Gastrocnemius medialis (tissue), 4 donors: ENCODE measurements around the gene CEP350.

Experiments
- POLR2A ChIP-seq, 2 donors: fragments of 450-650 bp; IDR thresholded peaks; one replicate each; pipeline ENCODE4 v1.6.1; 2017; ENCODE audit warnings: antibody characterized with exemption in 2 of 2, mild to moderate bottlenecking in 2 of 2, moderate library complexity in 2 of 2
- TF ChIP-seq, protein P1 (sequence below), 5 experiments: fragments of 450-650 bp in 3 of 5; fragments of 200-600 bp in 2 of 5; sonication (generic) in 2 of 5; IDR thresholded peaks in 4 of 5; conservative IDR thresholded peaks in 1 of 5; 1 replicate in 4 of 5; 2 replicates in 1 of 5; pipeline ENCODE4 v1.5.1; 2016 to 2019; ENCODE audit warnings: antibody characterized with exemption in 5 of 5, mild to moderate bottlenecking in 3 of 5, moderate library complexity in 3 of 5

DNA sequence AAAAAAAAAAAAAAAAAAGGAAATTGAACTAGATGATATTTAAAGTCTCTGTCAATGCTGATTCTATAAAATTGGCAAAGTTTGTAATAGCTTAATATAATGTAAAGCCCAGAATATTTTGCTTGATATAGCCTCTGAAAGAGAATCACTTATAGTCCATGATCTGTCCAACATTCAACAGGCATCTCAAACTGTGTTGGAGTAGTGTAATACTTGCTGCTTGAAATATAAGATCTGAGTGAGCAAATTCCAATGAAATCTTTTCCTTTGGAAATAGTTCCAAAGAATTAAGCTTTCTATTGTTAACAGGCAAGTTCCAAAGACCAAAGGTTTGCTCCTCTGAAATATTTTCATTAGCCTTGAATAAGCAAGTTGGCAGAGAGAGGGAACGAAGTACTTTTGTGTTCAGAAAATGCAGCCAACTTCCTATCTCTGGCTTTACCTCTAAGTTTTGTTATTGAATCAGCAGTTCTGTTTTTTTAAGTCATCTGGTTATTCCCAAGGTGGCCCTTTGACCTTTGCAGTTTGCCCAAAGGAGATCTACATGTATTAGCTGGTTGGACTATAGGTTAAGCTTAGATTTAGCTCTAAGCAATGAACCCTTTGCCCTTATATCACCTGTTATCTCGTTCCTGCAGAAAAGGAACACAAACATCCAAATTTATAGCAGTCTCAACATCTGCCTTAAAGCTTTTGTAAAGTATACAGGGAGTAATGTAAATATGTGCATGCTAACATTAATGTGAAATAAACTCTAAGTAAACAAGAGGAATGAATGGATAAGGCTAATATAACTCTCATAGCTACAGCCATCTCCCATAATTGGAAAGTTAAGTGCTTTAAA lies 24.4 kb upstream of the CEP350 start:
- TF ChIP-seq, protein P1, sequence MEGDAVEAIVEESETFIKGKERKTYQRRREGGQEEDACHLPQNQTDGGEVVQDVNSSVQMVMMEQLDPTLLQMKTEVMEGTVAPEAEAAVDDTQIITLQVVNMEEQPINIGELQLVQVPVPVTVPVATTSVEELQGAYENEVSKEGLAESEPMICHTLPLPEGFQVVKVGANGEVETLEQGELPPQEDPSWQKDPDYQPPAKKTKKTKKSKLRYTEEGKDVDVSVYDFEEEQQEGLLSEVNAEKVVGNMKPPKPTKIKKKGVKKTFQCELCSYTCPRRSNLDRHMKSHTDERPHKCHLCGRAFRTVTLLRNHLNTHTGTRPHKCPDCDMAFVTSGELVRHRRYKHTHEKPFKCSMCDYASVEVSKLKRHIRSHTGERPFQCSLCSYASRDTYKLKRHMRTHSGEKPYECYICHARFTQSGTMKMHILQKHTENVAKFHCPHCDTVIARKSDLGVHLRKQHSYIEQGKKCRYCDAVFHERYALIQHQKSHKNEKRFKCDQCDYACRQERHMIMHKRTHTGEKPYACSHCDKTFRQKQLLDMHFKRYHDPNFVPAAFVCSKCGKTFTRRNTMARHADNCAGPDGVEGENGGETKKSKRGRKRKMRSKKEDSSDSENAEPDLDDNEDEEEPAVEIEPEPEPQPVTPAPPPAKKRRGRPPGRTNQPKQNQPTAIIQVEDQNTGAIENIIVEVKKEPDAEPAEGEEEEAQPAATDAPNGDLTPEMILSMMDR (IDR thresholded peaks at IDR 0.05 in 4 of 5, conservative IDR thresholded peaks at IDR 0.05 in 1 of 5), result no peak
- TF ChIP-seq POLR2A (IDR thresholded peaks at IDR 0.05), result no peak
